IPS-NIHi11 (cell line): ENCODE data around the gene OSBPL10.
A peak's percentile ranks its signal among the peaks of the same experiment; 100 is the strongest.
"Not testable (repeated sequence)": the region's sequence is repeated elsewhere in the genome, so short reads cannot be mapped to it uniquely, and the experiment has no call there.

Experiments
- DNase-seq: peaks from one replicate; pipeline ENCODE4 v3.0.0; 2012; ENCODE audit warnings: mixed read lengths, low spot score

OSBPL10 gene

GRCh38 chr3:31981206-31982181, at the start of gene OSBPL10, which contains the start of gene ZNF860:
OSBPL10 (minus strand) TSS chr3:31981262; CDS start chr3:31981179, 83 bp downstream.
ZNF860 (plus strand) TSS chr3:31981750; CDS start chr3:31989080, 7,330 bp downstream.
- DNase-seq, result peak; percentile 78

DNA sequence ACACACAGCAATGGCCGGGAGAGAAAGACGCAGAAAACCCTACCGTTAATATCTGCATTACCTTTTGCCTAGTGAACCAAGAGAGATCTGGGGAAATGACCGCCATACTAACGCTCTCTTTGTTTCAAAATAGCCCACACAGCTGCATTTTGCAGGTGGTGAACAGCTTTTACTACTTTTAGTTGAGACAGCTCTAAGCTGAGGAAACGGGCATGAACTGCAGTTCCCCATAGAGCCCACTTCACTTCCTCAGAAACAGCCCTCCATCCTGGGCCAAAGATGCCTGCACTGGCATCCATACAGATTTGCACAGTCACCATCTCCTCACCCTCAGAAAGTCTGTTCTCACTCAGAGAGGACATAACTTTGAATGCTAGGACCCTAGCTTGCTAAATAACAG, 45.5 kb upstream of the OSBPL10 start:
- DNase-seq, result no peak

- DNase-seq, result no peak
Observed at GRCh38 chr3:32022947-32023346, 41.9 kb upstream of the OSBPL10 start.

GRCh38 chr3:32021748-32022147, 40.7 kb upstream of the OSBPL10 start:
- DNase-seq, result no peak

DNA sequence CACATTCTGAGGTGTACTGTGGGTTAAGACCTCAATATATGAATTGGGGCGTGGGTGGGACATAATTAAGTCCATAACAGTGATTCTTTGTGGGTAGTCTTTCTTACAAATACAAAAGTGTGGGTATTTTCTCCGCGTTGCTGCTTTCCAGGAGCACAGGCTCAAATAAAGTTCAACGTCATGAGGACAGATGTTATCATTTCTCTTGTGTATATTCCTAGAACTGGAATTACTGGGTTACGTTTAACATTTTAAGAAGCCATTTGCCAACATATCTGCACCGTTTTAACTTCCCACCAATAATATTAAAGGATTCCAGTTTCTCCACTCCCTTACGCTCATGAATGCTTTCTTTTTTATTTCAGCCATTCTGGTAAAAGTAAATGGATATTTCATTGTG, 40.1 kb upstream of the OSBPL10 start:
- DNase-seq, result no peak

DNA sequence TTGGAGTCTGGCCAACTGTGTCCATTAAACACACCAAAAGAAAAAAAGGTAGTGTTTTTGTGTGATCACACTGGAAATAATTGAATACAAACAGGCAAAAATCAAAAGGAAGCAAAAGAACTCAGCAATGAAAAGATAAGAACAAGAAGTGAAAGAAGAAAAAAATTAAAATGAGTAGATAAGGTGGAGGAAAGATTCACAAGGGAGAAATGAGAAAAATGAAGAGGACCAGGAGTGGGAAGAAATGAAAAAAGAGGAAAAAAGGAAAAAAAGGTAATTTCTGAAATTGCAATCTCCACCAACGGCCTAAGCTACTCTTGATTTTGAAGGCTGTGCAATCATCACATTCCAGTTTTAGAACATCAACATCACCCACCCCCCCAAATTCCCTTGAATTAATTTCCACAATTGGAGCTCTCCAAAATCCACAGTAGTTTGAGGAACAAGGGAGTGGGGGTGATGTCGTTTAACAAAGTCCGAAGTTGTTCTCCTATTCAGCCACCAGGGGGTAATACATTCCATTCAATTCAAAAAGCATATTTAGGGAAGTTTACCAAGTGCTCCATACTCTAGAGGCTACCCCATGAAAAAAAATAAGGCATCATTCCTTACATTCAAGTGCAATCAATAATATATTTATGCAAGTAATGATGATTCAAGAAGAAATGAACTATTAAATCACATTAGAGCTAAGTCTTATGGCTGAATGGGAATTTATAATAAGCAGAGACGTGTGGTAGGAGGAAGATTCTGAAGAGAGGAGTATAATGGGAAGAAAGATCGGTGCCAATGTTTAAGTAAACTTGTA, 37.9 kb upstream of the OSBPL10 start:
- DNase-seq, result peak; percentile 70

DNA sequence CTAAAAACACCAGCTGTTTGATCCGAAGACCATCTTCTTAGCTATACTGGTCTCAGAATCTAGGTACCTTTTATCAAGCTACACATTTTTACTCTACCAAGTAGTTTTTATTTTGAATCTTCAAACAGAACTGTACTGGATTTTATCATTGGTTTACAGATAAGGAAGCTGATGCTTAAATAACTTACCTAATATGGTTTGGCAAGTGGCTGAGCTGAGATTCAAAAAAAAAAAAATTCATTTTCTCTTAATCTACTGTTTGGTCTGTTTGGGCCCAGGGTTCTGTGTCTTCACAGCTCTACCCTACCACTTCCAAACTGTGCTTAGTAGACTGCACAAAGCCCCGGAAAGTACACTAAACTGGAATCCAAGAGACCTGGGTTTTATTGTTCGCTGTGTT, 36.2 kb upstream of the OSBPL10 start:
- DNase-seq, result no peak

DNA sequence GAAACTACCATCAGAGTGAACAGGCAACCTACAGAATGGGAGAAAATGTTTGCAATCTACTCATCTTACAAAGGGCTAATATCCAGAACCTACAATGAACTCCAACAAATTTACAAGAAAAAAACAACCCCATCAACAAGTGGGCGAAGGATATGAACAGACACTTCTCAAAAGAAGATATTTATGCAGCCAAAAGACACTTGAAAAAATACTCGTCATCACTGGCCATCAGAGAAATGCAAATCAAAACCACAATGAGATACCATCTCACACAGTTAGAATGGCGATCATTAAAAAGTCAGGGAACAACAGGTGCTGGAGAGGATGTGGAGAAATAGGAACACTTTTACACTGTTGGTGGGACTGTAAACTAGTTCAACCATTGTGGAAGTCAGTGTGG, 34.6 kb upstream of the OSBPL10 start:
- not testable (repeated sequence) for DNase-seq

GRCh38 chr3:32010699-32011098, 29.6 kb upstream of the OSBPL10 start:
- DNase-seq, result not testable (repeated sequence)

DNA sequence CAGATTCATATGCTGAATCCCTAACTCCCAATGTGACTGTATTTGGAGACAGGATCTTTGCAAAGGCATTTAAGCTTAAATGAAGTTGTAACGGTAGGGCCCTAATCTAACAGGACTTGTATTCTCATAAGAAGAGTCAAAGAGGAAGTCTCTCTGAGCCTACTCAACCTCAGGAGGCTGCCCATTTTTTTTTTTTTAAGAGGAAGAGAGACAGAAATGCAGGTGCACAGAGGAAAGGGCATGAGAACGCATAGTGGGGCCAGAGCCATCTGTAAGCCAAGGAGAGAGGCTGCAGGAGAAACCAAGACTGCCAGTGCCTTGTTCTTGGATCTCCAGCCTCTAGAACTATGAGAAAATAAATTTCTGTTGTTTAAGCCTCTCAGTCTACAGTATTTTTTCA, 28.9 kb upstream of the OSBPL10 start:
- no peak for DNase-seq

- DNase-seq, result no peak
Observed at GRCh38 chr3:32009101-32009500, 28.0 kb upstream of the OSBPL10 start.

DNA sequence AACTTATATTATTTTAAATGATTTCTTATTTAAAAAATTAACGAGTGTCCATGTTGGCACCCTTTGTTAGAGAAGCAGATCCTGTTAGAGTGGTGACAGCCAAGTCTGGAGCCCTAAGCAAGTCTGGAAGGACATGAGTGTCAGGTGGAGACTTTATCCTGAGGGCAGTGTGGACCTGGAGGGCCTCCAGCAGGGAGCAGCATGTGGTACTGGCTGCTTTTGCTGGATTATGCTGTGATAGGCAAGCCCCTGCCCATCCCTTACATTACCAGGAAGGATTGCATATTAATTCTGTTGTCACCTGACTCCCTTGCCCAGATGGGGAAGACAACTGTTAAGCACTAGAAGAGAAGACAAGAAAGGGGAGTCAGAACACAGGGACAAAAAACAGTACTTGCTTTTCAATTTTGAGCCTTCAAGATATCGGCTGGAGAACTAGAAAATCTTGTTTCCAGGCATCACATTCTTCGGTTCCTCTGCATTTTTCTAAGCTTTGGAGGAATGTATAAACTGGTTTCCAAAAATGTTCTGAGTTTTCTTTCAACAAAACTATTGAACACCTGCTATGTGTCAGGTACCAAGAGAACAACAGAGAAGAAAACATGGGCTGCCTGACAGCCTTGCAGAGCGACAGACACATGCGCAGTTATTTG, 23.2 kb upstream of the OSBPL10 start:
- DNase-seq, result peak; percentile 23

DNA sequence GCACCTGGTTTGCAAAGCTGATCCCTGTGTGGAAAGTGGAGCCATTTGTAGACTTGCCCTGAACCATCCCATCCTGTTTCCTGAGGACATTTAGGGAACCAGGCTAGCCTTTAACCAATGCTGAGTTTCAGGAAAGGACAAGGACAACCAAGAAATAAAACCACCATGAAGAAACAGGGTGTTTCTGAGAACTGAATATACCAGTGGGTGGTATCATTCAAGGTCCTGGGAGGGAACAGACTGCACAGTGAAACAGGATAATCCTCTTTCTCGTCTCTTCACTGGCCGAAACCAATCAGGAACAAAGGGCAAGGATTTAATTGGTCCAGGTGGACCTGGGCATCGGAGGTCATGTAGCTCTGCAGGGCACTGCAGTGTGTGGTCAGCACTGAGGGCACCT, 22.3 kb upstream of the OSBPL10 start:
- DNase-seq, result no peak

DNA sequence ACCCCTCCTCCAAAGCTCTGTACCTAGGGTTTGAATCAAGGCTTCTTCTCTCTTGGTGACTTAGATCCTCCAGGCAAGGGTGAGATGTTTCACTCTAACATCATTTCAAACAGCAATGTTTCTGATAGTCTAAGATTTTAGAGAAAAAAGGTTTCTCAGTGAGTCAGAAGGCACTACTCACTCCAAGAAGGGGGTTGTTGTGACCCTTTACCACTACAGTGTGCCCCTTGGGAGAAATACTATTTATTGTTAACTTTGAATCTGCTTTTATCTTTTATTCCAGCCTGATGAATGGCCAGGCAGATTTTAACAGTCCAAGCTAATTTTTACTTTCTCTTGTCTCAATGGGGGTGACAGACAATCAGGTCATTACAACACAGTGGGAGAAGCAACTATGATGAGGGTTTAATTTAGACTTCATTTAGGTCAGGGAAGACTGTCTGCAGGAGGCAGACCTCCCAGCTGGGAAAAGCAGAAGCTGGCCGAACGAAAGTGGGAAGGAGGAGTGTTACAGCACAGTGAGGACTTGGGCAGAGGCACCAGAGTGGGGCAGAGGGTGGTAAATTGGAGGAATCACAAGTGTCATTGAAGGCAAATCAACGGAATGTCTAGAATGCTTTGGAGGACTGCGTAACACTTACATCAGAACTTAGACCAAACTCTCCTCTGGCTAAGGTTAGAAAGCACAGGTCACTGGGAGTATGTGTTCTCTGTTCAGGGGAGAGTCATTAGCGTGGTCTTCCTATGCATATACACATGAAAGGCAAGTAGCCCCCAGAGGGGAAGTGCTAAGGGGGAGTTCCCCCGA, 21.7 kb upstream of the OSBPL10 start:
- no peak for DNase-seq

DNA sequence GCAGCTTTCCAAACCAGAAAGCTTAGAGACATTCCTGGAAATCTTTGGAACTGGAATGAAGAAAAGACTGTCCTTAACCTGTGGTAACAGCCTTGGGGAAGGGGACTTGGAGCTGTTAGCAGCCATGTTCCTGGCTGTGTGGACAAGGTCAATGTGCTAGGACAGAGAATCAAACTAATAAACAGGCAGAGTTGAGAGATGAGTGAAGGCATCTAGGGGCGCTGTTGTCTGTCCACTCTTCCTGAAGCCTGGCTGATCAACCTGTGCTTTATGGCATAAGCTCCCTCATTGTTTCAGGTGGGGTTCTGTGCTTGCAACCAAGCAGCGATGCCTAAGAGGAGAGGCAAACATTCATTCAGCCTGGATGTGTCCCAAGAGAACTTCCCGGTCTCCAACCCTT, 19.8 kb upstream of the OSBPL10 start:
- no peak for DNase-seq

- DNase-seq, result no peak
Observed at GRCh38 chr3:31999907-32000439, 18.9 kb upstream of the OSBPL10 start.

- DNase-seq, result no peak
Observed at GRCh38 chr3:31997500-31997899, 16.4 kb upstream of the OSBPL10 start.

DNA sequence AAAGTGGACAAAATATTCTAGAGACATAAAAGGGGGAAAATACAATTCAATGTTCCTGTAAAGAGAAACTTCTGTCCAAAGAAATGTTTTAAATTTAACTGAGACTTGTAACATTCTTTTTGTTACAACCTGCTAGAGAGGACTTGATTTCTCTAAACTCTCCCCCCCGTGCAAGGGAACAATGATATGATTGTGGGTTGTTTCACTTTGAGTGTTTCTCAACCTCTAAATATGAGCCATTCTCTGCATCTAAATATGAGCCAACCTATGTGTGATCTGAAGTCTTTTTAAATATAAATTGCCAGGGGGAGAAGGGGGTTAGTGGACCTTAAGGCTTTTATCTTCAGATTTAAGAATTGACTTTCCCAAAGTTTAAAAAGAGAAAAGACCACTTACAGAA, 15.1 kb upstream of the OSBPL10 start:
- no peak for DNase-seq

DNA sequence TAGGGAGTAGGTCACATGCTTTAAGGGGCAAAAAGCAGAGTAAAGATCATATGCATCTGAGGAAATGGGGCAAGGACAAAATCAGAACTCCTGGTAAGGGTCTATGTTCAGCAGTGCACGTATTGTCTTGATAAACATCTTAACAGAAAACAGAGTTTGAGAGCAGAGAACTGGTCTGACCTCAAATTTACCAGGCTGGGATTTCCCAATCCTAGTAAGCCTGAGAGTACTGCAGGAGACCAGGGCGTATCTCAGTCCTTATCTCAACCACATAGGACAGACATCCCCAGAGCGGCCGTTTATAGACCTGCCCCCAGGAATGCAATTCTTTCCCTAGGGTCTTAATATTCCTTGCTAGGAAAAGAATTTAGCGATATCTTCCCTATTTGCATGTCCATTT, 14.0 kb upstream of the OSBPL10 start:
- not testable (repeated sequence) for DNase-seq

DNA sequence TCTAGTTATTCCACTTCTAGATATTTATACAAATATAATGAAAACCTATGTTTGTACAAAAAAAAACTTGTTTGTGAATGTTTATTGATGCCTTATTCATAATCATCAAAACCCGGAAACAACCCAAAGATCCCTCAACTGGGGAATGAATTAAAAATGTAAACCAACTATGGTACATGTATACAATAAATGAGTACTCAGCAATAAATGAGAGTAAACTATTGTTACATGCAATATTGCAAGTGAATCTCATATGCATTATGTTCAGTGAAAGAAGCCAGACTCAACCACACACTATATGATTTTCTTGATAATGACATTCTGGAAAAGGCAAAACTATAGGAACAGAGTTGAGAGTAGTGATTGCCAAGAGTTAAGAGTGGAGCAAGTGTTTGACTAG, 12.8 kb upstream of the OSBPL10 start:
- no peak for DNase-seq

GRCh38 chr3:31992995-31993394, 11.9 kb upstream of the OSBPL10 start:
- DNase-seq, result not testable (repeated sequence)
